Activated B cell treated with CpG ODN at 0.5 μM for 24 hours (primary cell): ENCODE results near the gene PRMT6. TPM values are rescaled to one million over a fixed set of nuclear protein-coding genes. Genes with fewer than 3 reads are reported as not detected.
A peak's percentile ranks its signal among the peaks of the same experiment; 100 is the strongest.

ENCODE experiments used
- ATAC-seq: fragments of 200-7000 bp; cut with Tn5 transposase; one replicate; pipeline ENCODE4 v1.10.0; 2021; ENCODE audit warnings: low read depth, mild to moderate bottlenecking, moderate library complexity
- CTCF ChIA-PET: fragments of 350-600 bp; sonication (Branson Sonifier 250); formaldehyde crosslinking; loops from one replicate; lab custom pipeline; 2021; ENCODE audit warnings: antibody characterized with exemption; lab: Charles Lee
- POLR2A ChIA-PET: fragments of 350-600 bp; sonication (Branson Sonifier 250); formaldehyde crosslinking; loops from one replicate; lab custom pipeline; 2021; ENCODE audit warnings: antibody characterized with exemption; lab: Charles Lee
- DNase-seq: peaks from one replicate; pipeline ENCODE4 v3.0.0; 2022
- H3K27ac Mint-ChIP-seq: one replicate; pipeline ENCODE4 v1.8.0; 2020; ENCODE audit warnings: mixed read lengths
- H3K27me3 Mint-ChIP-seq: one replicate; pipeline ENCODE4 v1.8.0; 2021; ENCODE audit warnings: mixed read lengths
- H3K36me3 Mint-ChIP-seq: one replicate; pipeline ENCODE4 v1.8.0; 2021; ENCODE audit warnings: low read depth, mixed read lengths
- H3K4me1 Mint-ChIP-seq: one replicate; pipeline ENCODE4 v1.8.0; 2021; ENCODE audit warnings: mixed read lengths
- H3K4me3 Mint-ChIP-seq: one replicate; pipeline ENCODE4 v1.8.0; 2020; ENCODE audit warnings: mild to moderate bottlenecking, mixed read lengths
- H3K9me3 Mint-ChIP-seq: one replicate; pipeline ENCODE4 v1.8.0; 2020; ENCODE audit warnings: mixed read lengths
- CTCF ChIP-seq: fragments of 200-600 bp; IDR thresholded peaks from one replicate; pipeline ENCODE4 v1.8.0; 2022; ENCODE audit warnings: antibody characterized with exemption, mild to moderate bottlenecking
- intact Hi-C: fragments of 100-400 bp; cut with micrococcal nuclease; formaldehyde crosslinking; loops from one replicate; pipeline ENCODE4 v1.15.1; 2024
- total RNA-seq: library from RNA; stranded (reverse); gene quantifications from 2 replicates; pipeline ENCODE4 v1.2.3, GENCODE V29; 2022

PRMT6 gene
- total RNA-seq, 1 donor from 2014 or later = 22.3 TPM

DNA sequence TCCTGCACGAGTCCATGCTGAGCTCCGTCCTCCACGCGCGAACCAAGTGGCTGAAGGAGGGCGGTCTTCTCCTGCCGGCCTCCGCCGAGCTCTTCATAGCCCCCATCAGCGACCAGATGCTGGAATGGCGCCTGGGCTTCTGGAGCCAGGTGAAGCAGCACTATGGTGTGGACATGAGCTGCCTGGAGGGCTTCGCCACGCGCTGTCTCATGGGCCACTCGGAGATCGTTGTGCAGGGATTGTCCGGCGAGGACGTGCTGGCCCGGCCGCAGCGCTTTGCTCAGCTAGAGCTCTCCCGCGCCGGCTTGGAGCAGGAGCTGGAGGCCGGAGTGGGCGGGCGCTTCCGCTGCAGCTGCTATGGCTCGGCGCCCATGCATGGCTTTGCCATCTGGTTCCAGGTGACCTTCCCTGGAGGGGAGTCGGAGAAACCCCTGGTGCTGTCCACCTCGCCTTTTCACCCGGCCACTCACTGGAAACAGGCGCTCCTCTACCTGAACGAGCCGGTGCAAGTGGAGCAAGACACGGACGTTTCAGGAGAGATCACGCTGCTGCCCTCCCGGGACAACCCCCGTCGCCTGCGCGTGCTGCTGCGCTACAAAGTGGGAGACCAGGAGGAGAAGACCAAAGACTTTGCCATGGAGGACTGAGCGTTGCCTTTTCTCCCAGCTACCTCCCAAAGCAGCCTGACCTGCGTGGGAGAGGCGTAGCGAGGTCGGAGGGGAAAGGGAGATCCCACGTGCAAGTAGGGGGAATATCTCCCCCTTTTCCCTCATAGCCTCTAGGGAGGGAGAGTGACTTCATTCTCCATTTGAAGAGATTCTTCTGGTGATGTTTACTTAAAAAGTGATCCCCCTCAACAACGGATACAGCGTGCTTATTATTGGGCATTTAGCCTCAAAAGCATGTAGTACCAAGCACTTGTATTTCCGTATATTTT is 991 bp downstream of the PRMT6 start:
- Mint-ChIP-seq H3K4me1 (peaks cover 31% of the 10 kb centered on the region), H3K4me3 (peak overlapping the region; percentile 94), H3K27me3 (no peaks in the 10 kb centered on the region), H3K27ac (peak overlapping the region; percentile 90), H3K36me3 (peaks cover 30% of the 10 kb centered on the region), H3K9me3 (no peaks in the 10 kb centered on the region)
- ATAC-seq (peak; percentile 32), DNase-seq (peak; percentile 44)
- intact Hi-C loops = loop anchor here (2.0 to 10.0 kb wide), 3 partner anchors 189 to 1183 kb away; no protein-coding TSS in a partner anchor
- POLR2A ChIA-PET = interaction anchor here (0.5 to 2.0 kb wide), 10 partner anchors 13 to 1604 kb away, joined by 3 to 14 read pairs (median 4); partner anchors contain the start of gene HENMT1
- TF ChIP-seq CTCF = no peak
- CTCF ChIA-PET = interaction anchor here (1.7 kb wide), 1 partner anchor 84 kb away, joined by 5 read pairs; the partner anchor contains the start of gene NTNG1

GRCh38 chr1:107058245-107059032 is 2.0 kb downstream of the PRMT6 start:
- Mint-ChIP-seq H3K4me3 (peak overlapping the region; percentile 94), H3K27me3 (no peaks in the 10 kb centered on the region), H3K27ac (peak overlapping the region; percentile 90), H3K36me3 (peaks cover 32% of the 10 kb centered on the region), H3K4me1 (peaks cover 31% of the 10 kb centered on the region), H3K9me3 (no peaks in the 10 kb centered on the region)
- ATAC-seq = no peak
- TF ChIP-seq CTCF = no peak
- DNase-seq = no peak
- CTCF ChIA-PET = interaction anchor here (1.7 kb wide), 1 partner anchor 83 kb away, joined by 5 read pairs; the partner anchor contains the start of gene NTNG1
- intact Hi-C loops = loop anchor here (10.0 kb wide), 1 partner anchor 1184 kb away; no protein-coding TSS in a partner anchor
- POLR2A ChIA-PET = no interaction called here

DNA sequence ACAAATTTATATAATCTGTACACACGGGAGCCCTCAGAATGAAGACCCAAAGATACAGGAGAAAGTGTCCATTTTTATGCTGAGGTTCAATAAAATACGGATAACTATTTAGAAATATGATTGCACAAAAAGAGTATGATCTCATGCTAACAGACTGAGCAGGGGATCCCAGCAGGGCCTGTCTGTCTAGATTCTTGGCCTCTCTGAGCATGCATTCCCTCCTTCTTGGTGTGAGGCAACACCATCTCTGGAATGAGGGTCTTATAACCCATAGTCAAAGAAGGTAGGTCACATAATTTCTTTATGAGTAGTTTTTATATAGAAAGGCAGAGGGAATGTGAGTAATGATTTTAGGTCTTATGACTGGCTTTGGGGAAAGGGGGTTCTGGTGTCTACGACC is 5.4 kb downstream of the PRMT6 start:
- TF ChIP-seq CTCF = no peak
- no peak for ATAC-seq
- peaks cover 24% of the 10 kb centered on the region for H3K36me3 Mint-ChIP-seq
- intact Hi-C loops = no loop called here
- no peak overlapping the region for H3K27ac Mint-ChIP-seq
- H3K27me3 Mint-ChIP-seq = no peaks in the 10 kb centered on the region
- ChIA-PET CTCF (no interaction called here), POLR2A (no interaction called here)
- DNase-seq = no peak
- H3K9me3 Mint-ChIP-seq = no peaks in the 10 kb centered on the region
- H3K4me3 Mint-ChIP-seq = no peak overlapping the region
- H3K4me1 Mint-ChIP-seq = peaks cover 25% of the 10 kb centered on the region

GRCh38 chr1:107073493-107073892 is 17.0 kb downstream of the PRMT6 start:
- intact Hi-C loops = no loop called here
- H3K27ac Mint-ChIP-seq = no peak overlapping the region
- CTCF ChIA-PET = no interaction called here
- H3K4me1 Mint-ChIP-seq = no peaks in the 10 kb centered on the region
- peaks cover 6% of the 10 kb centered on the region for H3K27me3 Mint-ChIP-seq
- TF ChIP-seq CTCF = no peak
- DNase-seq (no peak), ATAC-seq (no peak)
- no peaks in the 10 kb centered on the region for H3K36me3 Mint-ChIP-seq
- H3K9me3 Mint-ChIP-seq = no peaks in the 10 kb centered on the region
- no peak overlapping the region for H3K4me3 Mint-ChIP-seq
- POLR2A ChIA-PET = no interaction called here
